HG03095 (cell line): ENCODE data around the gene BMPR1A.
"Not testable (repeated sequence)": the region's sequence is repeated elsewhere in the genome, so short reads cannot be mapped to it uniquely, and the experiment has no call there.

Source experiments
- ATAC-seq: cut with Tn5 transposase; IDR thresholded peaks from one replicate; pipeline ENCODE4 v1.9.1; 2021; ENCODE audit warnings: moderate library complexity; ENCODE audit not compliant: unreplicated experiment

BMPR1A gene

DNA sequence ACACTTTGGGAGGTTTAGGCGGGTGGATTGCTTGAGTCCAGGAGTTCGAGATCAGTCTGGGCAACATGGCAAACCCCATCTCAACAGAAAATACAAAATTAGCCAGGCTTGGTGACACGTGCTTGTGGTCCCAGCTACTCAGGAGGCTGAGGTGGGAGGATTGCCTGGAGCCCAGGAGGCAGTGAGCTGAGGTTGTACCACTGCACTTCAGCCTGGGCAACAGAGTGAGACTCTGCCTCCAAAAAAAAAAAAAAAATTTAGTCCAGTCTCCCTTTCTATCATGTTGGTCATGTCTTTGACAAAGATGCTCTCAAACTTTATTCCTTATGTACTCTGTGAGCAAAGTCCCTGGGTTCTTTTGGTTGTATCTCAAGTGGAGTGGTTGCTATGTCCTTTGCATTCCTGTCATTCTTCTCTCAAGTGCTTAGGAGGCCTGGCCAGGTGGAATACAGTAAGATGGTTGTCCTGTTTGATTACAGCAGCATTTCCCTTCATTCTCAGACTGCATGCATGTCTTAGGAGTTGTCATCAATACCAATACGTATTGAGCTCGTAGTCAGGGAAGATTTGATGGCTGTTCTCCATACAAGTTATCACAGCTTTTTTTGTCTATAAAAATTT is 115.3 kb downstream of the BMPR1A start:
- no peak for ATAC-seq

DNA sequence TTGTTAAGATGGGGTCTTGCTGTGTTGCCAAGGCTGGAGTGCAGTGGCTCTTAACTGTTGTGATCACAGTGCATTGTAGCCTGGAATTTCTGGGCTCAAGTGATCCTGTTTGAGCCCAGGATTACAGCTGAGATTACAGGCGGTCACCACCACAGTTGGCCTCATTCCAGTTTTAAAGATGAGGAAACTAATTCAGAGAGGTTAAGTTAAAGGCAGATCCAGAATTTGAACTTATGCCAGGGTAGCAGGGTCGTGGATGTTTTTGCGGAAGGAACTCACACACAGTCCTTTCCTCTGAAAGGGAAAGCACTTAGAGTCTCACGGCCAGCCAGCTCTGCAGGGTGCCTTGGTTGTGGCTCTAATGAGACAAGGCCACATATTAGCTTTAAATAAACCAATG is 116.3 kb downstream of the BMPR1A start:
- ATAC-seq = no peak

DNA sequence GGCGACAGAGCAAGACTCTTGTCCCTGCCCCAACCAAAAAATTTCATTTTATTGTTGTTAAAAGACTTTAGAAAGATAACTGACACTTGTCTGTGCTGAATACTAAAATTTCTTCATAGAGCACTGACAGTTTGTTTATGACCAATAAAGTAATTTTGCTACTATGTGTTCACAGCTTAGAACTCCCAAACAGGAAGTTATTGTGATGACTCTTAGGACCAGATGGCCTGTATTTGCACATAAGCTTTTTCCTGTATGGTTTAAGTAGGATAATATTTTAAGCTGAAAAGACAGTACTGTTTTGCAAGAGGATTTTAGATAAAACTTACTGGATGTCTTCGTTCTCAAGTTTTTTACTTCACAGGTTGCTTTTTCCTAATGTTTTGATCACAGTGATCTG is 120.3 kb downstream of the BMPR1A start:
- ATAC-seq = no peak

DNA sequence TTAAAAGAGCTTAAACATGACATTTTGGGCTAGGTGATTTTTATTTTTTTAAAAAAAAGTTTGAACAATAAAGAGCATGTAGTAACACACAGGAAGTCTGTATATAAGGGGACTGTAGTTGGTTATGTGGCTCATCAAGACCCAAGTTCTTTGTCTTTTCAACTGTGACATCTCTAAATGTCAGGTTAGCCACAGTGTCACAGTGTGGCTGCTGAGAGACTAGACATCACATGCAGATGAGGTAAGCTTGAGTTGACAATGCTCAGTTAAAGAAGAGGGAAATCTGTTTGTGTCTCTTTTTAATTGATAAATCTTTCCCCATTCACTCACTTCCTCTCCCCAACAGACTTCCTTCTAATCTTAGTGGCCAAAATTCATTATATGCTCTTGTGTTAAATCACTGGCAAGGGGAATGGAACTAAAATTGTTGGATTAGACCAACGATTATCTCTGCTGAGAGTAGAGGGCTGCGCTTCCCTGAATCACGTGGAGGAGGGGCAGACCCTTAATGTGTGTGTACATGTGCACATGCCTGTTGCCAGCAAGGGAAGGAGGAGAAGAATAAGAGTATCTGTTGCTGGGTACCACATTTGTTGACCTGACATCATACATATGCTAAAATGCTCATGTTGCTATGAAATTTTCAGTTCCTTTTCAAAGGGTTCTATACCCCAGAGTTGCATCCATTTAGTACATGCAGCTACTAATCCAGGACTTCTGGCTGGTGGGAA is 122.7 kb downstream of the BMPR1A start:
- ATAC-seq = no peak

DNA sequence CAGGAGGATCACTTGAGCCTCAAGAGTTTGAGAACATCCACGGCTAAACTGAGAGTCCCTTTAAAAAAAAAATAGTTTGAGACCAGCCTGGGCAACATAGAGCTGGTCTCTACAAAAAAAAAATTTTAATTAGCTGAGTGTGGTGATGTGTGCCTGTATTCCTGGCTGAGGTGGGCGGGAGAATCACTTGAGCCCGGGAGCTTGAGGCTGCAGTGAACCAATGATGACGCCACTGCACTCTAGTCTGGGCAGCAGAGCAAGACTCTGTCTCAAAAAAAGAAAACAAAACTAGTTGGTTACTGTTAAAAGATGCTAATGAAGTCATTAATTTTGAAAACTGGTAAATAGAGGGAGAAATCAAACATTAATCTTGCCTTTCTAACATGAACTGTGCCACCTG is 124.6 kb downstream of the BMPR1A start:
- no peak for ATAC-seq

DNA sequence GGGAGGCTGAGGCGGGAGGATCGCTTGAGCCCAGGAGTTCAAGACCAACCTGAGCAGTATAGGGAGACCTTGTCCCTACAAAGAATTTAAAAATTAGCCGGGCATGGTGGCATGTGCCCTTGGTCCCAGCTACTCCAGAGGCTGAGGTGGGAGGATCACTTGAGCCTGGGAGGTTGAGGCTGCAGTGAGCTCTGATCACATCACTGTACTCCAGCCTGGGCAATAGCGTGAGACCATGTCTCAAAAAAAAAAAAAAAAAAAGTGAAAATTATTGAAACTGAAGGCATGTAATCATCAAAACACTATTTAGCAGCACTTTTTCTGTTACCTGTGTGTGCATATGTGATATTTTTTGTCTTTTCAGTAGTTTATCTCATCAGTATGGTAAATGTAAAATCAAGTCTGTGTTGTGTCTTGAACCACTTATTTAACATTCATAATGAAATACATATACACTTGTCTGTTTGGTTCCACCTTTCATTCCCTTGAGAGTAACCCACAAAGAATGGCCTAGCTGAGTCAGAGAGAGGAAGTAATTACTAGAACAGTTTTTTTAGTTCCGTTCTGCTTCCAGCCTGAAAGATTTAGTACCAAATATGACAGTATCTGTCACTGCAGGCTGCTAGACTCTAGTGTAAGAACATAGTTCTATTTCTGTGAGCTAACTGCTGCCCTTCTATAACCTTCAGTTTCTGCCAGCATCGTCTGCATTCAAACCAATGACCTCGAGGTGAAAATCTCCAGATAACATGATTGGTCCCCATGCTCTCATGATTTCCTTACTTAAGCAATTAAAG is 132.4 kb downstream of the BMPR1A start:
- ATAC-seq = peak; percentile 99

DNA sequence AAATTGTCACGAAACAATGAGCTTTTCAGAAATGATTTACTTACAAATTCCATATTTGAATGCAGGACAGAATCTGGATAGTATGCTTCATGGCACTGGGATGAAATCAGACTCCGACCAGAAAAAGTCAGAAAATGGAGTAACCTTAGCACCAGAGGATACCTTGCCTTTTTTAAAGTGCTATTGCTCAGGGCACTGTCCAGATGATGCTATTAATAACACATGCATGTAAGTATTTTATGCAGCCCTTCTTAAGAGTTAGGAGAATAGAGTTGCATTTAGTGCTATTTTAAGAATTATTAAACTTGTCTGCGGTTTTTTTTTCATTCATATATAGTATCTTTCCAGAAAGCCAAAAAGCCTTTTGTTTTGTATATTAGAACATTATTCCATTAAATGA is 133.6 kb downstream of the BMPR1A start:
- no peak for ATAC-seq

DNA sequence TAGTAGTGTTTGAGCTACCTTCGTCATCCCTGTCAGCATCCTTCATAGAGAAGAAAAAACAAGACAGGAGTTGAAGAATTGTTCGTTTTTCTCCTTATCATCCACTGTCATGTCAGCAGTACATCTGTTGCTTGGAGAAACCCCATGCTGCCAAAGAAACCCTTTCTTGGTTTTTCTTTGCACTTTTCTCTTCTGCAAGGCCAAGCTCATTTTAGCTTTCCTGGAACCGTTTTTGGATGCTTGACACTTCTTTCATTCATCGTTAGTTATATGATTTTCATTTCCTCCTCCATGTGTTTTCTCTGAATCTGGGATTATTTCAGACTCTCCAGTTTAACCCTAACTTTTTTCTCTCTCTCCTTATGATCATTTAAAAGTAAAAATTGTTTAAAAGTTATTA is 142.1 kb downstream of the BMPR1A start:
- no peak for ATAC-seq

DNA sequence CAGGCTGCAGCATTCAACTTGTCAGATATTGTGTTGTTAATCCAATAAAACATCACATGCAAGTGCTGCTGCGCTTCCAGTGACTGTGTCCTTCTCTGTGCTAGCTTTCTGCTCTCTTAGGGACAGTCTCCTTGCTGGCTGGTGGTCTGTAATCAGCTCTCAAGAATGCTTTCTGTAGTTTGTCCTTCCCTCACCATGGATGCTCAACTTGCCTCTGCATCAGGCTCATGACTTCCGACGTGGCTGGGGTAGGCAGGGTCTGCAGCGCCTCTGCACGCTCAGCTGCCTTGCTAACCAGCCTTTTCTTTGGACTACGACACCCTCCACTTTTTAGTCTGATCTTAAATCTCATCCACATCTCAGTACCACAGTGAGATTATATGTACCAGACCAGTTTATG is 142.7 kb downstream of the BMPR1A start:
- ATAC-seq = no peak

DNA sequence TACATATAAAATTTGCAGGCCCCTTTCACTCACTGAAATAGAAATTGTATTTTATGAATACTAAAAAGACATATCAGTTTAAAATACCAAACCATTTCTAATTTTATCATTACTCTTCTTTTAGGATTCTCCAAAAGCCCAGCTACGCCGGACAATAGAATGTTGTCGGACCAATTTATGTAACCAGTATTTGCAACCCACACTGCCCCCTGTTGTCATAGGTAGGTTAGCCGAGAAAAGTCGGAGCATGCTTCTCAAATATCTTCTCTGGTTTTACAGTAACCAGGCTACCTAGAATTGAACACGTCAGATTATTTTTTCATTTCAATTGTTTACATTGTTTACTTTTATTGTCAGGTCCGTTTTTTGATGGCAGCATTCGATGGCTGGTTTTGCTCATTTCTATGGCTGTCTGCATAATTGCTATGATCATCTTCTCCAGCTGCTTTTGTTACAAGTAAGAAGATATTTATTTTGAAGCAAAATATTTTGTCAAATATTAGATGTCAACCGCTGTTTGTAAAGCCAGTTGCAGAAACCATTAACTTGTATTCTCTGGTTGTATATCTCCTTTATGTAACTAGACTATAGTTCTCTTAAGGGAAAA is 143.4 kb downstream of the BMPR1A start:
- ATAC-seq = no peak

DNA sequence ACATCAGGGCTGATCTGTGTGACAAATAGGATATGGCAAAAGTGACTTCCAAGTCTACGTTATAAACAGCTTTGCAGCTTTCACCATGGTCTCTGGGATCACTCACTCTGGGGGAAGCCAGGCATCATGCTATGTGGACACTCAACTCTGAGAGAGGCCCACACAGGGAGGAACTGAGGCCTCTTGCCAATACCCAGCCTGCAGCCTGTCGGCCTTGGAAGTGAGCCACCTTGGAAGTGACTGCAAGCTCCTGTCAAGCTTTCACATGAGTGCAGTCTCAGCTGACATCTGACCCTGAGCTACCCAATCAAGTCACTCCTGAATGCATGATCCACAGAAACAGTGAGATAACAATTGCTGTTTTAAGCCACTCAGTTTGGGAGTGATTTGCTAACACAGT is 144.5 kb downstream of the BMPR1A start:
- ATAC-seq = no peak

DNA sequence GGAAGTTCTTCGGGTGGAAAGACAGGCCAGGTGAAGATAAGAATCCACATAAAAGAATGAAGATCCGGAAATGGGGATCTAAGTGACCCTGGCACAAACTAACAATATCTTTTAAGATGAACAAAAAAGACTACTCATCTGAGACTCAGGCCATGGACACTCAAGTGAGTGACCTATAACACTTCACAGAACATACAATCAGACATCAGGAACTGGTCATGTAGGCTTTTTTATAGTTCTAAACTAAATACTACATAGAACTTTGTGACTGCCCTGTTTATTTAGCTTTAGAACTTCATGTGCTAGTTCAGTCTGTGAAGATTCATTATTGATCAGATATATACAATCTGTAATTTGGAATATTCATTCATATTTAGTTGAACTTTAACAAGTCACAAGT is 148.2 kb downstream of the BMPR1A start:
- no peak for ATAC-seq

DNA sequence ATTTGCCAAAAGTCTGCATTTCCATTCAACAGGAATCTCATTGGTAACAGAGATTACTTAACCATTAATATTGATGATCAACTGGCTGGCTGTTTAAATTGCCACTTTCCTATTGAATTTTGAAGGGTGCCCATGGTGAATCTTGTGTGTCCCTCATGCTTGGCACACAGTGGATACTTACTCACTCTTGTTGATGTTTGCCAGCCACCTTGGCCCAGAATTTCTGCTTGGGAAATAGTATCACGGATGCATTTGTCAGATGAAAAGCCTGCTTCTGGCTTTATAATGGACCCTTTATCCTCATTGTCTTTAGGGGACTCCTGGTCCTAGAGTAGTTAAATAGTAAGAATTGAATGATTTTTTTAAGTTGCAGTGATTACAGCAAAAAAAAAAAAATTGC is 149.0 kb downstream of the BMPR1A start:
- ATAC-seq = no peak

DNA sequence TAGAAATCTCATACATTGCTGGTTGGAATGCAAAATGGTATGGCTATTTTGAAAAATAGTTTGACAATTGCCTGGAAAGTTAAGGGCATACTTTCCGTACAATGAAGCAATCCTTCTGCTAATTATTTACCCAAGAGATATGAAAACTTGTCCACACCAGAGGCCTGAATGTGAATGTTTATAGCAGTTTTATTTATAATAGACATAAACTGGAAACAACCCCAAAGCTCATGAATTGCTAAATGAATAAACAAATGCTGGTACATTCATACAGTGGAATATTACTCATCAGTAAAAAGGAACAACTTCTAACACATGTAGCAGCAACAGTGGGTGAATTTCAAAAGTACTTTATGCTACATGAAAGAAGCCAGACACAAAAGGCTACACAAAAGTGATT is 158.3 kb downstream of the BMPR1A start:
- no peak for ATAC-seq

DNA sequence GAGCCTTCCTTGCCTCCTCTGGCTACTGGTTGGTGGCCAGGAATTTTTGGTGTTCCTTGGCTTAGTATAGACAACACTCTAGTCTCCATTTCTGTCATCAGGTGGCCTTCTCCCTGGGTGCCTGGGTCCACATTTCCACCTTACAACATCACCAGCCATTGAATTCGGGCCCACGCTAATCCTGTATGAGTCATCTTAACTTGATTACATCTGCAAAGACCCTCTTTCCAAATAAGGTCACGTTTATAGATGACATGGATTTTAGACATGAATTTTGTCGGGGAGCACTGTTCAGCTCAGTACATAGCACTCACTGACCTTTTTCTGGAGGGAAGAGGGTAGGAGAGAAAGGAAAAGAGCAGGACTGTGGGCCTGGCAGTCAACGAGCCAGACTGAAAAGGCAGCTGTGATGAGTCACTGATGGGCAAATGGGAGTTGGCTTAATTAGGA is 161.6 kb downstream of the BMPR1A start:
- no peak for ATAC-seq

DNA sequence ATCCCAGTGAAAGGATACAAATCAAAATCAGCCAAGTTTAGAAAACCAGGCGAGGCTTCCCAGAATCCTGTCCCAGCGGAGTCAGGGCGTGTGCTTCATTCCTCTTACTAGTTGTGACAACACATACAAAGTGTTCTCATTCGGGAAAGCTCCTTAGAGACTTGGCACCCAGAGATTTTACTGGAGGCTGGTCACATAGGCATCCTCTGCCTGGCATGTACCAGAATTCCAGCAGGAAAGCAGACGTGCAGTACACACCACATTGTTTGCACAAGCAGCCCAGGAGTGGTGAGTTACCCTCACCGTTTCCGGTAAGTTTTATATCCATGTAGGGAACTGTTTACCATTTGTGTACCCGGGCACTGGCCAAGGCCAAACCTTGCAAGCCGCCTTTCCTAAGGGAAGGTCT is 166.1 kb downstream of the BMPR1A start:
- no peak for ATAC-seq

DNA sequence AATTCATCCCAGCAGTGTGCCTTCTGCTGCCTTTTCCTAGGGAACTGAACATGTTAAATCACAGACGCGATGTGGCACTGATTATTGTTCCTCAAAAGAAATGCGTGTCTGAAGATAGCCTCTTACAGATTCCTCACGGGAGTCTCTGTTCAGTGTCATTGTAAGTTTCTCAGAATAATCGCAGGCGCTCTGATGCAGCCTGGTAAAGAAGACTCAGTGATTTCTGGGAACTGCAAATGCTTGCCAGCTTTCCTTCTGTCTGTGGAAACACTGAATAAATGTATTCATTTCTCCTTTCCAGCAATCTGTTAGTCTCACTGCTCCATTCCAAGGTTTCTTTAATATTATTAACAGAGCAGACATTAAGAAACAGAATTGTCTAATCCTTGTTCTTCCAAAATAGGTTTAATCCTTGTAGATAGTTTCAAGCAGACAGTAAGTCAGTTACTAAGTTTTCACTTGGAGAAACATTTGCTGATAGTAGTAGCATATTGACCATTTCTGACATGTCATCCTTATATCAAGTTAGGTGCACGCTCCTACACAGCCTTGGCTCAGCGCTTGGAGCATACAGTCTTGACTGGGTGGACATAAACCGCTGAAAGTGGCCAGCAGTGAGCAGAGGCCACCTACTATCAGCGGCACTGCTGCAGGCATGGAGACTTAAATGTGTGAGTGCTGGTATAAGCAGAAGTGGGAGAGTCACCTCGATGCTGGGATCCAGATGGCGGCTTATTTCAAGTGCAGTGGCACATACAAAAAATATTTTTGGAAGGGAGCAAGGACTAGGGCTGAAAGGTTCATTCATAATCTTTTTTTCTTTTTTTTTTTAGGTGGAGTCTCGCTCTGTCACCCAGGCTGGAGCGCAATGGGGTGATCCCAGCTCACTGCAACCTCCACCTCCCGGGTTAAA is 173.3 kb downstream of the BMPR1A start:
- no peak for ATAC-seq

DNA sequence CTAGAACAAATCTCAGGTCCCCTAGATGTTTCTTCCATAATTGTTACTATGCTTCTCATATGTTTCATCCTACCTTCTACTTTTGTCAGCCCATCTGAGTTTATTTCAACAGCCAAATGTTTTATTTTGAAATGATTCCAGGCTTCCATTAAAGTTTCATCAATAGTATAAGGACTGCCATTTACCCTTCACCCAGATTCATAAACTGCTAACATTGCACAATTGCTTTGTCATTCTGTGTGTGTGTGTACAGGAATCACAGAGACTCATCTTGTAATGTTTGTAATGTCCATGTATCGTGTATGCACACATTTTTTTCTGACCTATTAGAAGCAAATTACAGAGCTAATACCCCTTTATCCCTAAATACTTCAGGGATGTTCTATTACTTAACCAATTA is 175.5 kb downstream of the BMPR1A start:
- ATAC-seq = no peak

DNA sequence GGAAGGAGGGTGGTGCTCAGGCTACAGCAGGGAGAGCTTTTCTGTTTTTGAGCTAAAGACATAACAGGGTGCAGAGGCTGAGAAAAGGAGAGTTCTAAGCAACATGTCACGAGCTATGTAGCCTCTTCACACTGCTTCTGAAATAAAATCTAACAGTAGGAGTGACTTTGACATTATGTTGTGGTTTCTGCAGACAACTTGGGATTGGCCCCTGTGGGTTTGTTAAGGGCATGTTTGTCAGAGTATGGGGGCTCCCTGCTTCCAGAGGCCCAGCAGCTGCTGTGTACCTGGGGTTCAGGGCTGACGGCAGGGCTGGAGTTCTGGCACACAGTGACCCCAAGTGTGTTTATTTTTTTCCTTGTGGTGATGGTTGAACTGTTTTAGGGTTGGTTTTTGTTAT is 176.3 kb downstream of the BMPR1A start:
- ATAC-seq = no peak

DNA sequence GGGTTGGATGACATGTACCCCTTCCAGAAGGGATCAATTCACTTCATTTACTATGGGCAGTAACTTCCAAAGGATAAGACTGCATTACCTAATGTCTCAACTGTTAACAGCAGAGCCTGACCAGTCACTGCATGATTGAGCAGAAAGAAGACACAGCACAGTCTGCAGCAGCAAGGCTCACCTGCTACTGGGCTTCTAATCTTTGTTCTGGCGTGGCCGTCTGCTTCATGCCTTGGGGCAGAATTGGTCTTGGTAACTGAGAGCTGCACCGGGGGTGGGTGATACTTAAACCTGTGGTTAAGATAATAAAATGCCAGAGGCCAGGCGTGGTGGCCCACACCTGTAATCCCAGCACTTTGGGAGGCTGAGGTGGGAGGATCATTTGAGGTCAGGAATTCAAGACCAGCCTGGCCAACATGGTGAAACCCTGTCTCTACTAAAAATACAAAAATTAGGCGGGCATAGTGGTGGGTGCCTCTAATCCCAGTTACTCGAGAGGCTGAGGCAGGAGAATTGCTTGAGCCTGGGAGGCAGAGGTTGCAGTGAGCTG is 177.8 kb downstream of the BMPR1A start:
- ATAC-seq = not testable (repeated sequence)
